Stimulated activated CD4-positive, alpha-beta T cell treated with anti-CD3 and anti-CD28 coated beads, TNF-alpha, amount 100 ng/mL, for 1 hour (primary cell): ENCODE measurements around the gene ARHGAP23.
"Not testable (repeated sequence)": the region's sequence is repeated elsewhere in the genome, so short reads cannot be mapped to it uniquely, and the experiment has no call there.

Experiments
- DNase-seq, 3 donors: peaks; one replicate each; pipeline ENCODE4 v3.0.0-alpha.2; 2020; ENCODE audit warnings: low read depth in 3 of 3, low spot score in 1 of 3

The ARHGAP23 gene

DNA sequence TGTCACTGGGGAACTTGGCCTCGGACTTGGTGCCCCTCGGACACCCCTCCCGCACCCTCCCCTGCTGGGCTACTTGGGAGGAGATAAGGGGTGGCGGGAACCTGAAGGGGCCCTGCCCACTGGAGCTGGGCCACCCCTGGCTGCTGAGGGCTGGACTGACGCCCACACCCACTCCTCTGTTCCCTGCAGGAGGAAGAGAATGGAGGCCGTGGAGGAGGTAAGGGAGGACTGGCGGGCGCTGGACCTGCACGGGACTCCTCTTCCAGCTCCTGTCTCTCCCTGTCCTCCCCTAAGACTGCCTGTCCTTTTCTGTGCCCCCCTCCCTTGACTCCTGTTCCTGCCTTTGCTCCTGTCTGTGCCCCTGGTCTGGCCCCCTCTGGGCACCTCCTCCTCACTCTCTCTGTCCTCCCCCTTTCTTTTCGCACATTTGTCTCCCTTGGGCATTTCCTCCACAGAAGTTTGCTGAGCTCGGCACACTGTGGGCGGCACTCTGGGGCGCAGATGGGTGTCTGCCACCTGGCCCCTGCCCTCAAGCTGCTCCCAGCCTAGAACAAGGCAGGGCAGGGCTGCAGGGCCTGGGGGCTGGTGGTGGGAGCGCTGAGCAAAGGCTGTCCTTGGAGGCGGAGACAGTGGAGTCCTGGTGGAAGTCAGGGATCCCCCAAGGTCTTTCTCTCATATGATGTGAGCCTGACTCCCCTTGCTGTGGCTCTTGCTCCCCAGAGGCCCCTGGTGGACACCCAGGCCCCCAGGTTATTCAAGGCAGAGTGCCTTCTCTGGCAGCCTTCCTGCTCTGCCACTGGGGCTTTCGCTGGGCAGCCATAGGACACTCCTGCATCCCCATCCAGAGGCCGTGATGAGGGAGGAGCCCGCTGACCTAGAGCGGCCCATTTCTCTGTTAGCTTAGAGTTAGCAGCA, 32.7 kb downstream of the ARHGAP23 start:
- no peak for DNase-seq

DNA sequence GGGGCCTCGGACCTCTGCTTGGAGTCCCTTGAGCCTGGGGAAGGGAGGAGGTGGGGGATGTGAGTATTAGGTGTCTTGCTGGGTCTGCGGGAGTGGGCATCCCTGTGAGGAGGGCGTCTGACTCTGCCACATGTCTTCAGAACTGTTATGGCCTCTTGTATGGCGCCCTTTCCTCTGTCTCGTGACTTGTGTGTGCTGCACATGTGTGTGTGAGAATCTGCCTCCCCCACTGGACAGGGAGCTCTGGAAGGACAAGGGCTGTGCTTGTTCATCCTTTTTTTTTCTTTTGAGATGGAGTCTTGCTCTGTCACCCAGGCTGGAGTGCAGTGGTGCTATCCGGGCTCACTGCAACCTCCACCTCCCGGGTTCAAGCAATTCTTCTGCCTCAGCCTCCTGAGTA, 33.4 kb downstream of the ARHGAP23 start:
- DNase-seq, result no peak

DNA sequence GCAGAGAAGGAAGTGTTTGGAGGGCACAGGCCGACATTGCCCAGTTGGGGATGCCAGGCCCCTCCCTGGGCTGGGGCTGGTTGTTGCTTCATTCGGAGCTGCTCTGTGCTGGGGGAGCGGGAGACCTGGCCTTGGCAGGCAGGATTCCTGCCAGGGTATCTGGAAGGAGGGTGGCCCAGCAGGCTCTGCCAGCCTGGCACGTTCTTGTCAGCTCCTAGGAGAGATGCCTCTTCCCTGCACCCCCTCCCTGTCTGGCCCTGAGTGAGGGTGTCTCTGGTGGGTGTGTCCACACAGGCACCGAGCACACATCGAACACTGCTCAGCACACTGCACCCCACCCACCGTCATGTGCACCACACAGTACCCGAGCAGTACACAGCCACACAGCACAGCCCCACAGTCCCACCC, 35.2 kb downstream of the ARHGAP23 start:
- no peak for DNase-seq

DNA sequence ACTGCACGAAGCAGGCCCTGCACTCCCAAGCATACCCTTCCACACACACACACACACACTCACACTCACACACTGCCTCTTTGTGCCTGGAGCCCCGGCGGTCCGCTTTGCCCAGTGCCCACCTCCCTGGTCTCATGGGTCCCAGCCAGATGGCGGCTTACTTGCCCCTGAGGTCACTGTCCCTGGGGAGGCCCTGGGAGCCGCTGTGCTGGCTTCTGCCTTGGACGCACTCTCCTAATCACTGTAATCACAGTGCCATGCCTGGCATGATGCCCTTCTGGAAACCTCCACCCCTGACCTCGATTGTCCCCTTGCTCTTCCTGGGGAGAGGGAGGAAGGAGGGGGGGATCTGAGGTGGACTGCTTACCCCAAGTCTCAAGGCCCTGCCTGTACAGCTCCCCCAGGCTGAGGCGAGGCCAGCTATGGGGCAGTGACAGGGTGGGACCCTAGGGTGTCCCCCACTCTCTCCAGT, 36.0 kb downstream of the ARHGAP23 start:
- no peak for DNase-seq

DNA sequence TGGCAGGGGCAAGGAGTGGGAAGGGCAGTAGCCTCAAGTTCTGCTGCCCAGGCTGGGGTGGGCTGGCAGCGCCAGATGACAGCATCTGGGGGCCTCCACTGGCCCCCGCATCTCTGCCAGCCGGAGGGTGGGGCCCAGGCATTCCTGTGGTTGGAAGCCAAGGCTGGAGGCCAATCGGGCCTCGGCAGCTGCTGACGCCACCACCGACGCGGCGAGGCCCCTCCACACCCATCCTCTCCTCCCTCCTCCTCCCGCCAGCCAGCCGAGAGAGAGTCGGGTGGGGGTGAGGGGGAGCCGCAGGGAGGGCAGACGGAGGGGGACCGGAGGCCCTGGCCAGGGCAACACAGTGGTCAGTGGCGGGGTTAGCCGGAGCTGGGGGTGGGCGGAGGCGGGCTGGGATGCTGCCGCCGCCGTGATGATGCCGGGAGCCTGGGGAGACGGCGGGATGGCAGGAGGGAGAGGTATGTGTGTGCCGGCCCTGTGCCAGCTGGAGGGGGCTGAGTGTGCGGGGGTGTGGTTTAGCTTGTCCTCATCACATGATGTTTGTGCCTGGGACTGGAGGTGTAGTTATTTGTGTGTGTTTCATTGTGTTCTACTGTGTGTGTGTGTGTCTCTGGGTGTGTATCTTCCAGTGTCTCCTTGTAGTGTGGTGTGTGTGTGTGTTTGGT, 36.6 kb downstream of the ARHGAP23 start:
- no peak for DNase-seq

DNA sequence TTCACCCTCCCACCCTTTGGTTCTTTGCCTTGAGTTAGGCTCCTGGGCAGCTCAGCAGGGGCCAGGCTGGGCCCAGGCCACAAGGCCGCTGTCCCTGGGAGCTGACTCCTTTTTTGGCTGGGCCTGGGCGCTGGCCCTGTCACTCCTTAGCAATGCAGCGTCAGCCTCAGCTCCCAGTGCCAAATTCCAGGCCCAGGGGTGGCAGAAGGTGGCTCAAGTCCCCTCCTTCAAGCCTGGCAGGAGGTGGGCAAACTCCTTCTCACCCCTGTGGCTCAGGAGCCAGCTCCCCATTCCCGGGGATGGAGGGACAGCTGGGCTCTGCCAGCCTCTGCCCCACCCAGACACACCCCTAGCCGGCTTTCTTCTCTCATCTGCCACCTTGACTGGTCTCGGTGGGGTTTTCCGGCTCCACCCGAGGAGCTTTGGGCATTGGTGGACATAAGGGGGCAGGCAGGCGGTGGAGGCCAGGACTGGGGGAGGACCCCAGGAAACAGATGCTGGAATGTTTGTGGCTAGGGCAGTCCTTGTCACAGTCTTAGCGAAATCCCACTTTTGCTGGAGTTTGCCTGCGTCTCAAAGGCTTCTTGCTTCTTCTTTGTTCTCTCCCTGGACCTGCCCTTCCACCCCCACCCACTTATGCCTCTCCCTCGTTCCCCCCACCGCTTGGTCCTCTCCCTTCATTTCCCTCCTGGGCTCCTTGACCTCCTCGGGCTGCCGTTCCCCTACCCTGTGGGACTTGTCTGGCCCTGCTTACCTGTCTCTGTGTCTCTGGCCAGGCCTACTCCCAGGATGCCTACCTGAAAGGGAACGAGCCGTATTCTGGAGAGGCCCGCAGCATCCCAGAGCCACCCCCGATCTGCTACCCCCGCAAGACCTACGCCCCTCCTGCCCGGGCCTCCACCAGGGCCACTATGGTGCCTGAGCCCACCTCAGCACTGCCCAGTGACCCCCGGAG, 37.4 kb downstream of the ARHGAP23 start:
- no peak for DNase-seq

DNA sequence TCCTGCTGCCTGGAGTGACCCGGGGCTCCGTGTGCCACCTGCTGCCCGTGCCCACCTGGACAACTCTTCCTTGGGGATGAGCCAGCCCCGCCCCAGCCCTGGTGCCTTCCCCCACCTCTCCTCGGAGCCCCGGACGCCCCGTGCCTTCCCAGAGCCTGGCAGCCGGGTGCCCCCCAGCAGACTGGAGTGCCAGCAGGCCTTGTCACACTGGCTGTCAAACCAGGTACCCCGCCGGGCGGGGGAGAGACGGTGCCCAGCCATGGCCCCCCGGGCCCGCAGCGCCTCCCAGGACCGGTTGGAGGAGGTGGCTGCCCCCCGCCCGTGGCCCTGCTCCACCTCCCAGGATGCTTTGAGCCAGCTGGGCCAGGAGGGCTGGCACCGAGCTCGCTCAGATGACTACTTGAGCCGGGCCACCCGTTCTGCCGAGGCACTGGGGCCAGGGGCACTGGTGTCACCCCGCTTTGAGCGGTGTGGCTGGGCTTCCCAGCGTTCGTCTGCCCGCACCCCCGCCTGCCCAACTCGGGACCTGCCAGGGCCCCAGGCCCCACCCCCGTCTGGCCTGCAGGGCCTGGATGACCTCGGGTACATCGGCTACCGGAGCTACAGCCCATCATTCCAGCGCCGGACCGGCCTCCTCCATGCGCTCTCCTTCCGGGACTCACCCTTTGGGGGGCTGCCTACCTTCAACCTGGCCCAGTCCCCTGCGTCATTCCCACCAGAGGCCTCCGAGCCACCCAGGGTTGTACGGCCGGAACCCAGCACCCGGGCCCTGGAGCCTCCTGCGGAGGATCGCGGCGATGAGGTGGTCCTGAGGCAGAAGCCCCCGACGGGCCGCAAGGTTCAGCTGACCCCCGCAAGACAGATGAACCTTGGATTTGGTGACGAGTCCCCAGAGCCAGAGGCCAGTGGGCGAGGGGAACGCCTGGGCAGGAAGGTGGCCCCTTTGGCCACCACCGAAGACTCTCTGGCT, 38.4 kb downstream of the ARHGAP23 start:
- no peak for DNase-seq

DNA sequence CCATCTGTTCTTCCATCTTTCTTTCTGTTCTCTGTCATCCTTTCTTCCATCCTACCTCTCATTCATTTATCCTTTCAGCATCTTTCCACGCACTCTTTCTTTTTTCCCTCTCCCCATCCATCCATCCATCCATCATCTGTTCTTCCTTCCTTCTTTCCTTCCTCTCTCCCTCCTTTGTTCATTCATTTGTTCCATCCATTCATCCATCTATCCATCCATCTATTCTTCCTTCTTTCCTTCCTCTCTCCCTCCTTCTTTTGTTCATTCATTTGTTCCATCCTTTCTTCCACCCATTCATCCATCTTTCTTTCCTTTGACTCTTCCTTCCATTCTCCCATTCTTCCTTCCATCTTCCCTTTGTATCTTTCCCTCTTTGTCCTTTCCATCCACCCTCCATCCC, 39.2 kb downstream of the ARHGAP23 start:
- DNase-seq, result no peak

DNA sequence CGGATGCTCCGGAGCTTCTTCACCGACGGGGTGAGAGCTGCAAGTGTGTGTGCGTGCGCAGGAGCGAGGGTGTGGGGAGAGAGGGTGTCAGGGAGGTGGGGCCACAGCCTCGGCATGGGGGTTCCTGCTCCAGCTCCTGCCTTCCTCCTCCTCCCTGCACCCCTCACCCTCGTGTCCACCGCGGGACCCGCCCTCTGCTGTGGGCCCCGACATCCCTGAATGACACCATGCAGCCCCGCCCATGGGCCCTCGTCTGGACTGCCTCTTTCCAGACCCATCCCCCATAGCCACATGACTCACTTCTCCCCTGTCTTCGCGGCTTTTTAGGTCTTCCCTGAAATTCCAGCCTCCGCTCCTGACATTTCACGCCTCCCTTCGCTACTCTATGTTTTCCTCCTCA, 41.6 kb downstream of the ARHGAP23 start:
- DNase-seq, result no peak

DNA sequence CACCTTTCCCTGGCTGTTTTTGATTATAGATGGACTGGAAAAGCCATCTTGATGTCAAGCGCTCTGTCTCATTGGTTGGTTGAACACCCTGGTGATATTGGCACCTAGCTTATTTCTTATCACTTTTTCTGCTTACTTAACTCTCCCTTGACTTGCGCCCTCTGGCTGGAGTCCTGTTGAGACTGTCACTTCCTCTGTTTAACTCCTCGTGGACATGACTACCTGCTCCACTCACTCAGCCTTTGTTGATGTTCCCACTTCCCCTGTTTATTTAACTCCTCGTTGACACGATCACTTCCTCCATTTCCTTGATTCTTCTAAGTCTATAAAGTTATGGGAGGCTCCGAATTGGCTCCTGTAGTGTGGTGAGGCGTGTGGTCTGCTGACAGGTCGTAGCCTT, 43.0 kb downstream of the ARHGAP23 start:
- not testable (repeated sequence) for DNase-seq

DNA sequence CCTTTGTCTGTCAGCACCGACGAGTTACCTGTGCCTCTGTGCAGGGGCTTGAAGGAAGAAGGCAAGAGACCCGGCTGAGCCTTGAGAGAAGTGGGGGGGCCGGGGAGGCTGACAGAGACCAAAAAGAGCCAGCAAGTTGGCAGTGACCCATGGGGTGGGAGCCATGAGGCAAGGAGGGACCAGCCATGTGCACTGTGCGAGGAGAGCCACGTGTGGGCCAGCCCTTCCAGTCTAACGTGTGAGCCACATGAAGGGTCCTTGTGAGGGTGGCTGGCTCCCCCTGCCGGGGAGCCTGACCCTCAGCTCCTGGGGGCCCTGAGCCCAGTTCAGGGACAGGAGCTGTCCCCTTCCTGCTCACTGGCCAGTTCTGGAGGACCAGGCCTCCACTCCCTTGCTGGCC, 46.4 kb downstream of the ARHGAP23 start:
- not testable (repeated sequence) for DNase-seq

DNA sequence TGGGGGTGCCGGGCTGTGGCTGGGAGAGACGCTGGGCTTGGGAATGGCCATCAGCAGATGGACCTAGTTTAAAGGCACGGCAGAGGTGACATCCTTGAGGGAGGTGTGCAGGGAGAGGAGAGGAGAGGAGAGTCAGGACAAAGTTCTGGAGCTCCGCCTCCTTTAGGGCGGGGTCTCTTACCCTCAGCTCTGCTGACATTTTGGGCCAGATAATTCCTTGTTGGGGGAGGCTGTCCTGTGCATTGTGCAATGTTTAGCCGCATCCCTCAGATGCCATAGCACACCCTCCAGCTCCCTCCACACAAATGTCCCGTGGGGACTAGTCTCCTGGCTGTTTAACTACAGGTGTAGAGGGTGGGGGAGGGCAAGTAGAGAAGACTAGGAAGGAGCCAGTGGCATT, 48.3 kb downstream of the ARHGAP23 start:
- no peak for DNase-seq

DNA sequence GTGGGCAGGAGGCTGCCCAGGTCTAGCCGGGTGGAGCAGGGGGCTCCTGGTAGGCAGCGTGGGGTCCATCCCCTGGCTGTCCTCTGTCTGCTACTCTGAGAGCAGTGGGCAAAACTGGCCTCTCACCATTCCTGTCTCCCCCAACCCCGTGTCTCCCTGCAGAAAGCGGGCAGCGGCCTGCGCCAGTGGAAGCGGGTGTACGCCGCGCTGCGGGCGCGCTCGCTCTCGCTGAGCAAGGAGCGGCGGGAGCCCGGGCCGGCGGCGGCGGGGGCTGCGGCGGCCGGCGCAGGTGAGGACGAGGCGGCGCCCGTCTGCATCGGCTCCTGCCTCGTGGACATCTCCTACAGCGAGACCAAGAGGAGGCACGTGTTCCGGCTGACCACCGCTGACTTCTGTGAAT, 49.2 kb downstream of the ARHGAP23 start:
- not testable (repeated sequence) for DNase-seq

DNA sequence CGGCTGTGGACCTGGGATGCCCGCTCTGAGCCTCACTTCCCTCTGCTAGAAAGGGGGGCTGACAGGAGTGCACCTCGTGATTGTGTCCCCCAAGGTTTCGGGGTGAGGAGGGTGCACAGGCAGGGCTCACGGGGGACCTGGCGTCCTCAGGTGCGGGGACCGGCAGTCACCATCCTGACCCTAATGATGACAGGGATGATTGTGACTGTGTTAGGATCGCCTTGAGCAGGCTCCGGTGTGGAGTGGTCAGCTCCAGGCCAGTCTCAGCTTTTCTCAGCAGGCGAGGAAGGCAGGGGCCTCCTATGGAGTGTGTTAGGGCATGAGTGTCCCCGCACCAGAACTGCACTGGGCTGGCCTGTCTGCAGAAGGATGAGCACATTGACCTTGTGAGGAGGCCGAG, 49.7 kb downstream of the ARHGAP23 start:
- DNase-seq, result not testable (repeated sequence)

DNA sequence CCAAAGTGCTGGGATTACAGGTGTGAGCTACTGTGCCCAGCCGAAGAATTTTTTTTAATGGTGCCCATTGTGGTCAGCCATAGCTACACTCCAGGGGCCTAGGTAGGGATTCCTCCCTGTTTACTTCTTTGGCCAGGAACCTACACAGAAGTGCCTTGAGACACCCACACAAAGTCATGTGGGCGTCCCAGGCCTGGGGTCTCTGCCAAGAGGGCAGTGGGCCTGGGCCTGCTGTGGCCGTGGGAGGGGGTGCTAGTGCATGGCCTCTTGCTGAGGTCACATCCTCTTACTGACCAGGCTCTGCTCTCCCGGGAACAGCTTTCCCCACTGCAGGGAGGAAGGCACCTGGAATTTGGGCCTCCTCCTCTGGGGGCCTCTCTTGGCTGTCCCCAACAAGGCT, 50.4 kb downstream of the ARHGAP23 start:
- not testable (repeated sequence) for DNase-seq

DNA sequence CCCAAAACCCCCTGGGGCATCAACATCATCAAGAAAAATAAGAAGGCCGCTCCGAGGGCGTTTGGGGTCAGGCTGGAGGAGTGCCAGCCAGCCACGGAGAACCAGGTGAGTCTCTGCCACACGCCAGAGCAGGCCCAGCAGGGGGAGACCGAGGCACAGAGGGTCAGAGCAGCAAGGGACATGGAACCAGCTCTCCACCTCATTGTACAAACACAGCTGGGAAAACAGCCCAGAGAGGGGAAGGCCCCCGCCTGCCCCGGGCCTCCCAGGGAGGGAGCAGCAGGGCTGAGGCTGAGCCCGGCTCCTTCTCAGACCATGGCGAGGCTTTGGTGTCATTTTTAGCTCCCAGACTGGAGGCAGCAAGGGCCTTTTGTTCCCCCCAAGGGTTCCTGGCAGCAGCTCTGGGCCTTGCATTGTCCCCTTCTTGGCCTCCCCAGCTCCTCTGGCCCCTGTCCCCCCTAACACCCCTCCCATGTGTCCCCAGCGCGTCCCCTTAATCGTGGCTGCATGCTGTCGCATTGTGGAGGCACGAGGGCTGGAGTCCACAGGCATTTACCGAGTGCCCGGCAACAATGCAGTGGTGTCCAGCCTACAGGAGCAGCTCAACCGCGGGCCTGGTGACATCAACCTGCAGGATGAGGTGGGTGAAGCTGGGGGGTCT, 53.9 kb downstream of the ARHGAP23 start:
- DNase-seq, result not testable (repeated sequence)

DNA sequence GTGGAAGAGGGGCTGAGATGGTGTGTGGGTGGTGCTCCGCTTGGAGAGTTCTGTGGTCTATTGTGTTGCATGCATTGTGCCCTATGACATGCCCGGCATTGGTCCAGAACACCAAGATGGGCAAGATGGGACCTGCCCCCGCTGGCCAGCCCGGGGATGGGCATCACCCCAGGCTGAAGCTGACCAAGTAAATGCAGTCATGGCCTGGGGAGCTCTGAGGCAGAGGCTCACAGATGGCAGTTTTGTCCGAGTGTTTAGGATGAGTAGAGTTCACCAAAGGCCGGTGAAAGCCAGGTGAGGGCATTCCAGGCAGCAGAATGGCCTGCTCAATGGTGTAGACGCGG, 54.4 kb downstream of the ARHGAP23 start:
- not testable (repeated sequence) for DNase-seq

DNA sequence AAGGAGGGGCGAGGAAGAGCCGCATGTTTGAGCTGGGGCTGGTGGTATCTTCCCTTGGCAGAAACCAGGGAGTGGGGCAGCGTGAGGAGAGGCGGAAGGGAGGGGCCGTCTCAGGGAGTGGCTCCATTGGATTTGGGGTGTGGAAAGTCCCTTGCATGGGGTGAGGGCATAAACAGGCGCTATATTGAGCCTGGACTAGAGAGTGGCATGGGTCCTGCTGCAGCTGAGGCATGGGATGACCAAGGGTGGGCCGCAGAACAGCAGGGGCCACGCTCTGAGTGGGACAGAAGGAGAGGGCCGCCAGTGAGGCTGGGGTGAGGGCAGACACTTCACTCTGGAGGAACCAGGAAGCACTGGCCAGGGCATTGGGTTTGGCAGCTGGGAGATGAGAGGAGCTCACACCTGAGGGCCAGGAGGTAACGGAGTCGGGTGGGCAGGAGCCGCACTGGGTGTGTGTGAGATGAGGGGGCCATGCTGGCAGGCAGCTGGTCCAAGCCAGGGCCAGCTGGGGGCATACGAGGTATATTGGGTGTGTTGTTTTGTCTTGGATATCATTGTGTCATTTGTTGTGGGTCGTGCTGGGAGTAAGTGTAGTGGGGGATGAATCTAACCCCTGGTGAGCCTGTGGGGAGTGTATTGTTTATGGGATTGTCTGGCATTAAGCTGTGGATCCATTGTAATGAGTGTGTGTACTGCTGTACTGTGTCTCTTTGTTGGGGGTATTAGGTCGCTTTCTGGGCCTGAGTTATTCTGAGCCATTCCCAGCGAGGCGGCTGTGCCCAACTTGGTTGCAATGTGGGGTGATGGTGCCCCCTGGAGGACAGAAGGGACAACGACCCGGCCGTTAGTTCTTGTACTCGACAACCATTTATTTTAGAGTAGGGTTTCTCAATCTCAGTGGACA, 56.2 kb downstream of the ARHGAP23 start:
- DNase-seq, result peak; percentile 6 to 48 (median 14)

DNA sequence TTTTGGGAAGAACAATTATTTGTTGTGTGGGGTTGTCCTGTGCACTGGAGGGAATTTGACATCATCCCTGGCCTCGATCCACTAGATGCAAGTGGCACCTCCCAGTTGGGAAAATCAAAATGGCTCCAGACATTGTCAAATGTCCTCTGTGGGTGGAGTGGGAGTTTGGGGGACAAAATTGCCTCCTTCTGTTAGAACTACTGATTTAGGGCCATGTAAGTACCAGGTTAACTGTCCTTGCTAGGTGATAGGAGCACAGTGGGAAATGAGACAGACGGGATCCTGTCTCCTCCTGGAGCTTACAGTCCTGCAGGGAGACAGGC, 56.8 kb downstream of the ARHGAP23 start:
- no peak for DNase-seq
